ENCODE measurements around the gene CRTAP. TPM values are rescaled to one million over a fixed set of nuclear protein-coding genes. Genes with fewer than 3 reads are reported as not detected.
A peak's percentile ranks its signal among the peaks of the same experiment; 100 is the strongest.
"Not testable (repeated sequence)": the region's sequence is repeated elsewhere in the genome, so short reads cannot be mapped to it uniquely, and the experiment has no call there.

Gene CRTAP
- 121 and 134 TPM in 2 replicates for total RNA-seq (2021)
- percentile 76 among the genes with signal in this experiment for Bru-seq, nascent RNA
- BruChase-seq, experiment 1, labeled RNA remaining after a 2-hour chase: percentile 75 among the genes with signal in this experiment
- BruChase-seq, experiment 2, labeled RNA remaining after a 6-hour chase: percentile 83 among the genes with signal in this experiment
- long read RNA-seq, full-length matches to known transcripts: 135 of 266 reads
- long read RNA-seq, partial matches to known transcripts: 109 of 266 reads
- long read RNA-seq, other reads (novel, unspliced or antisense): 22 of 266 reads

- BruUV-seq (replicated peaks): no TSS peak
- Histone ChIP-seq H3K79me2 (ENCODE audit: low read depth) (0 out of 2 replicates have a peak, but pooled peaks cover 14% of the 10 kb centered on the region), H2AFZ (peak within 1 kb of the TSS; percentile 85), H3K9me2 (ENCODE audit: insufficient read depth) (no peaks in the 10 kb centered on the region), H3K27me3 (ENCODE audit: insufficient read depth, low read depth) (no peaks in the 10 kb centered on the region), H3K4me1 (replicated peaks; ENCODE audit: insufficient read depth) (0 out of 2 replicates have a peak, but pooled peaks cover 7% of the 10 kb centered on the region), H3K4me3 (peak within 1 kb of the TSS; percentile 73), H3K4me2 (peak within 1 kb of the TSS; percentile 87), H3K27ac (peak within 1 kb of the TSS; percentile 72), H4K20me1 (ENCODE audit: insufficient read depth) (no peaks in the 10 kb centered on the region), H3F3A (ENCODE audit: insufficient read depth, low read depth) (peaks cover 3% of the 10 kb centered on the region), H3K36me3 (ENCODE audit: low read depth) (no peaks in the 10 kb centered on the region), H3K9me3 (ENCODE audit: insufficient read depth, low read depth) (no peaks in the 10 kb centered on the region)
- DNase-seq: peak; percentile 82 to 96
- intact Hi-C loops (cut with micrococcal nuclease; ENCODE audit: unreplicated experiment): loop anchor here (1.0 to 2.0 kb wide), 2 partner anchors 17 to 327 kb away; partner anchors contain the start of genes GLB1, TMPPE and UBP1
- TF ChIP-seq EZH2 (IDR thresholded peaks at IDR 0.05; ENCODE audit: low read depth): no peak
- TF ChIP-seq CTCF (conservative IDR thresholded peaks at IDR 0.05): no peak
- POLR2A ChIA-PET (ENCODE audit: unreplicated experiment): interaction anchor here (0.7 kb wide), 1 partner anchor 612 kb away, joined by 3 read pairs; no protein-coding TSS in a partner anchor
- CTCF ChIA-PET: interaction anchor here (0.5 kb wide), 1 partner anchor 40 kb away, joined by 9 read pairs; no protein-coding TSS in a partner anchor
These were observed at the start of gene CRTAP for GRCh38 chr3:33113772-33114621. TSS of gene CRTAP (plus strand) at chr3:33114014. CDS start at chr3:33114078, 64 bp downstream.

- H3K4me3 ChIP-seq: no peak overlapping the region
- no peak overlapping the region for H3K4me2 ChIP-seq
- no peaks in the 10 kb centered on the region for H3K9me2 ChIP-seq (ENCODE audit: insufficient read depth)
- BruUV-seq (replicated peaks): no TSS peak
- TF ChIP-seq EZH2 (IDR thresholded peaks at IDR 0.05; ENCODE audit: low read depth) (no peak), CTCF (conservative IDR thresholded peaks at IDR 0.05) (no peak)
- intact Hi-C loops (cut with micrococcal nuclease; ENCODE audit: unreplicated experiment): no loop called here
- no peaks in the 10 kb centered on the region for H3K27me3 ChIP-seq (ENCODE audit: insufficient read depth, low read depth)
- H3K4me1 ChIP-seq (replicated peaks; ENCODE audit: insufficient read depth): no peaks in the 10 kb centered on the region
- H3K9me3 ChIP-seq (ENCODE audit: insufficient read depth, low read depth): no peaks in the 10 kb centered on the region
- no peak overlapping the region for H2AFZ ChIP-seq
- ChIA-PET POLR2A (ENCODE audit: unreplicated experiment) (no interaction called here), CTCF (no interaction called here)
- H3K79me2 ChIP-seq (ENCODE audit: low read depth): no peaks in the 10 kb centered on the region
- no peak overlapping the region for H3K27ac ChIP-seq
- no peaks in the 10 kb centered on the region for H3F3A ChIP-seq (ENCODE audit: insufficient read depth, low read depth)
- no peaks in the 10 kb centered on the region for H3K36me3 ChIP-seq (ENCODE audit: low read depth)
- no peak for DNase-seq
- no peaks in the 10 kb centered on the region for H4K20me1 ChIP-seq (ENCODE audit: insufficient read depth)
These were observed 48.9 kb upstream of the CRTAP start for GRCh38 chr3:33064929-33065328.

GRCh38 chr3:33067484-33067883 is 46.3 kb upstream of the CRTAP start:
- BruUV-seq (replicated peaks): no TSS peak
- Histone ChIP-seq H2AFZ (no peak overlapping the region), H3K9me3 (ENCODE audit: insufficient read depth, low read depth) (no peaks in the 10 kb centered on the region), H3K4me3 (no peak overlapping the region), H3K9me2 (ENCODE audit: insufficient read depth) (no peaks in the 10 kb centered on the region), H3K4me2 (no peak overlapping the region), H3K79me2 (ENCODE audit: low read depth) (no peaks in the 10 kb centered on the region), H4K20me1 (ENCODE audit: insufficient read depth) (no peaks in the 10 kb centered on the region), H3K36me3 (ENCODE audit: low read depth) (no peaks in the 10 kb centered on the region), H3K27ac (no peak overlapping the region), H3K27me3 (ENCODE audit: insufficient read depth, low read depth) (no peaks in the 10 kb centered on the region), H3F3A (ENCODE audit: insufficient read depth, low read depth) (no peaks in the 10 kb centered on the region), H3K4me1 (replicated peaks; ENCODE audit: insufficient read depth) (no peaks in the 10 kb centered on the region)
- intact Hi-C loops (cut with micrococcal nuclease; ENCODE audit: unreplicated experiment): no loop called here
- TF ChIP-seq EZH2 (IDR thresholded peaks at IDR 0.05; ENCODE audit: low read depth) (no peak), CTCF (conservative IDR thresholded peaks at IDR 0.05) (no peak)
- ChIA-PET POLR2A (ENCODE audit: unreplicated experiment) (no interaction called here), CTCF (no interaction called here)
- peak in 1 of 2 experiments; percentile 80 for DNase-seq

GRCh38 chr3:33069862-33070261 is 44.0 kb upstream of the CRTAP start:
- H3K9me3 ChIP-seq (ENCODE audit: insufficient read depth, low read depth); H3K4me2 ChIP-seq; H3K27ac ChIP-seq; POLR2A ChIA-PET (ENCODE audit: unreplicated experiment); H3K36me3 ChIP-seq (ENCODE audit: low read depth); intact Hi-C loops (cut with micrococcal nuclease; ENCODE audit: unreplicated experiment); DNase-seq; H3K4me3 ChIP-seq; H3K27me3 ChIP-seq (ENCODE audit: insufficient read depth, low read depth); BruUV-seq (replicated peaks); H4K20me1 ChIP-seq (ENCODE audit: insufficient read depth); H3K4me1 ChIP-seq (replicated peaks; ENCODE audit: insufficient read depth); H2AFZ ChIP-seq; H3K79me2 ChIP-seq (ENCODE audit: low read depth); H3K9me2 ChIP-seq (ENCODE audit: insufficient read depth); H3F3A ChIP-seq (ENCODE audit: insufficient read depth, low read depth); CTCF ChIA-PET: not testable (repeated sequence)
